ENCODE data around the gene TUB. TPM values are rescaled to one million over a fixed set of nuclear protein-coding genes. Genes with fewer than 3 reads are reported as not detected.

The TUB gene
- total RNA-seq, 1 donor from 2014 or later = 1.2 TPM

DNA sequence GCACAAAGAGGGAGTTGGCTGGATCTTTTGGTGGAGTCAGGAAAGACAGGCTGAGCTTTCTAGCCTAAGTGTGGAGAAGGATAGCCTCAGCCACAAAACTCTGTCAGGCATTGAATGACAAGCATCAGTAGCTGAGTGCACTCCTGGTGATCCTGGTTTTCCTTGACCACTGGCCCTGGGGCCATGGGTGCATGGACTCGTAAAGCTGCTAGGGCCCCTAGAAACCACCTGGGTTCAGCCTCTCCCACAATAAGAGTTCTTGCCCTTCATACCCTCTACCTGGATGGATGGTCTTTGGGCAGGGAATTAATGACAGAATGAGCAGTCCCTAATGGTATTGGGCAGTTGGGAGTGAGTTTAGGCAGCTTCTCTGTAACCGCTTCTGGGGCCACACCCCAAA, 22.9 kb downstream of the TUB start:
- ATAC-seq = no peak
- DNase-seq (ENCODE audit: low spot score) = no peak

DNA sequence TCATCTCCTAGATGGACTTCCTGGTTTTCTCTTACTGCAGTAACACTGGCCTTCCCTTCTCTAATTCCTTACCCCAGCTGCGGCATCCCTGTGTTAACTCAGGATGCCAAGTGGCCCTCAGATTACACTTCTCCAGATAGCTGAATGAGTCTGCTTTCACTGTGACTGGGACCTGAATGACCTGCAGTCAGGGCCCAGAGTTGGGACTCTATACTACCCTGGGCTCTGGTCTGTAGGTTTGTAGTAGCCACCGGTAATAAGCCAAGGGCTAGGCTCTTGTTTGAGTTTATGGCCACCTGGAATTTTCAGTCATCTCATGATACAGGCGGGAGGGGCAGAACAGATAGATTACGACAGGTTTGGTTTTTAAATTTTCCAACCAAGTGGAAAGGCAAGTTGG, 24.1 kb downstream of the TUB start:
- DNase-seq (ENCODE audit: low spot score) (no peak), ATAC-seq (no peak)

DNA sequence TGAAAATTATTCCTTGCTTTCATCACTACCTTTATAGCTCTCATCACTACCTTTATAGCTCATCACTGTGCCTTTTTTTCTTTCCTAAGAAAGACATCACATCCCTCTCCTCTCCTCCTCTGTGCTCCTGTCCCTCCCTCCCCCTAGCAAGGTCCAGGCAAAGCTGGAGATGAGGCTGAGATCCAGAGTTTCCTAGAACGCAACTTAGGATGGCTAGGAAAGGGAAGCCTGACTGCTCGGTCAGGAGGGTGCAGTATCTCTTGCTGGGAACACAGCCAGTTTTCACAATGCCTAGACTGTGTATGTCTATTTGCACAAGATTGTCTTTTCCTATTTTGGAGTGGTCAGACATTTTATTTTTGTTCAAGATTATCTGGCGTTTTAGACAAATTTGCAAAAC, 24.7 kb downstream of the TUB start:
- no peak for DNase-seq (ENCODE audit: low spot score)
- ATAC-seq = no peak

DNA sequence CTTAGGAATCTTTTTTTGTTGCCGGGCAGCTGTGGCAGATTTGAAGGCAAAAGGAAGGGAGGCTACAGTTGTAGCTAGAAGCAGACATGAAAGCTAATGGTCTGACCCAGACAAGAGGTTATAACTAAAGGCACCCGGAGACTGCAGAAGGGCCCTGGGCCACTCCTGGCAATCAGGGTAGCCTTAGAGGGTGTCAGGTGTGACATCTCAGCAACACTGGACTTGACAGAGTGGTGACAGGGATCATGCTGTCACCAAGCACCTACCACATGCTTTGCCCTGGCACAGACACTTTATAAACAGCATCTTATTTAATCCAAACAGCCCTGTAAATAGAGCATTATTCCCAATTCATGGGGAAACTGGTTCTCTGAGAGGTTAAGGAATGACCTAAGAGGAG, 25.7 kb downstream of the TUB start:
- ATAC-seq (no peak), DNase-seq (ENCODE audit: low spot score) (no peak)

DNA sequence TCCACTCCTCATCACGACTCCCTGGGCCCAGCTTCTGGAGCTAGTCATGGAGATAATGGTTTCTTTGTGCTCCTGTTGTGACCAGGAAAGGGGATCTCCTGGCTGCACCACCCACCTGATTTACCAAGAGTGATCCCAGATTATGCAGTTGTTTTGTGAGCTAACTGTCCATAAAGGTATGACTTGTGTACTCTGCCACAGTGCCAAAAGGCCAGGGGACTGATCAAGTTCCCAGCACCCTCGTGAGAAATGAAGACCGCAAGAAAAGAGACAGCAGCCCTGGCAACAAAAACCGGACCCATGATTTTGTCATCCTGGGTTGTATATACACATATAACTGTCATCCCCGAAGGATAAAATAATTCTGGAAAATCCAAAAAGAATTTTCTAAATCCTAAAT, 26.6 kb downstream of the TUB start:
- DNase-seq (ENCODE audit: low spot score) = no peak
- no peak for ATAC-seq

DNA sequence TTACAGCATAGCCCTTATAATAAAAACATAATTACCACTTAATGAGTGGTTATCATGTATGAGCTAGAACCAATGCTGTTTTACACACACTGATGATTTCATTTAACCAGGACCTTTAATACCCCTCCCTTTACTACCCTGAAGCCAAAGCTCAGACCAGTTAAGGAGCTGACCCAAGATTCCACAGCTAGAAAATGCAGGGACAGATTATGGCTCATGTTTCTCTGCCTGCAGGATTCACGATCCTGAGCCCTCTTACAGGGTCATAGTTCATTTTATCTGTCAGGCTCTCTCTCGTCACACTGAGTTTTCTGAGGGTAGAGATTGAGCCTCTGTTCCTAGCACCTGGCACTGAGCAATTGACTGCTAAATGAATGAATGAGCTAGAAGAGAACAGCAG, 27.4 kb downstream of the TUB start:
- DNase-seq (ENCODE audit: low spot score) (no peak), ATAC-seq (no peak)

DNA sequence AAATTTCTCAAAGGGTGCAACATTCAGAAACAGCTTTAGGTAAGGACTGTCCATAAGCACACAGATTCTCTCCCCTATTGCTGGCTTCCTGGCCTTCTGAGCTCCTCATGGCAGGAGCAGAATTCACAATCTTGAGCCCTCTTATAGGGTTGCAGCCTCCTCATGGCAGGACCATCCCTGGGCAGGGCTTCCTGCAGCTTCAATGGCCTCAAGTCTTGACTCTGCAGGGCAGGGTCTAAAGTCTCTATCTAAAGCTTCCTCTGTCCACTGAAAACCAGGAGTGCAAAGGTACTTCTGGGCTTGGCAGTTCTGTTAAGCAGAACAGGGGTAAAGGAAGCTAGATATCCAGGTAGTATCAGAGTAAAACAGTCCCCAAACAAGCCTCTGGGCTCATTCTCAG, 28.7 kb downstream of the TUB start:
- no peak for ATAC-seq
- DNase-seq (ENCODE audit: low spot score) = no peak

DNA sequence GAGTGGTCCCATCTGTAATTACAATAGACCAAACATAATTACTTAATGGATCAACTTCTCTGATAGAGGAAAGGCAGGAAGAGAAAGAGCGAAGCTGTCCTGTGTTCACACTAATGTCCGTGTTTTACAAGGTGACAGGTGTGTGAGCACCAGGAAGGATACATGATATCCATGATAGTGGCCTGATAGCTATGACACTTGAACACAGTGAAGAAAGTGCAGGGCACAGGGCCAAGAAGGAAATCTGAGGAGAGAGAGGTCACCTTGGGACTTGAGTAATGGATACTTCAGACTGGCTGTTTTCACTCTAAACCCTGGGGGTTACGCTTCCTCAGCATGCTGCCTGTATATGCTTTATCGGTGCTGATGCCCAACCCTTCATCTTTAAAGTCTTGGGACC, 29.4 kb downstream of the TUB start:
- DNase-seq (ENCODE audit: low spot score) (no peak), ATAC-seq (no peak)

DNA sequence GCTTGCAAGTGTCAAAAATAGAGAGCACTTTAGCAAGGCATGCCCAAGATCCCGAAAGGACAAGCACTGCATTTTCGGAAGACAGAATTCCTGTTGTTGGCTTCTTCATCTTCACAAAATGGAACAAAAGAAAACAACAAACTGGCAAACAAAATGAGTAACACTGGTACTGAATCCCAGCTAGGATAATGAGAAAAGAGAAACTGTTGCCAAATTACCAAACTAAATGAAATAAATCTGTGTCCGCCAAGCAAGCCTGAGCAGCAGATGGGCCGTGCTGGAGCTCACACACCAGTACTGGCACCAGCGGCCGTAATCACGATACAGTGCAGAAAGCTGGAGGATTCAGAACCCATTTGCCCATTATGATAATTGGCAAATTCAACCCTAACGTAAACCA, 30.6 kb downstream of the TUB start:
- DNase-seq (ENCODE audit: low spot score) = no peak
- ATAC-seq = no peak

DNA sequence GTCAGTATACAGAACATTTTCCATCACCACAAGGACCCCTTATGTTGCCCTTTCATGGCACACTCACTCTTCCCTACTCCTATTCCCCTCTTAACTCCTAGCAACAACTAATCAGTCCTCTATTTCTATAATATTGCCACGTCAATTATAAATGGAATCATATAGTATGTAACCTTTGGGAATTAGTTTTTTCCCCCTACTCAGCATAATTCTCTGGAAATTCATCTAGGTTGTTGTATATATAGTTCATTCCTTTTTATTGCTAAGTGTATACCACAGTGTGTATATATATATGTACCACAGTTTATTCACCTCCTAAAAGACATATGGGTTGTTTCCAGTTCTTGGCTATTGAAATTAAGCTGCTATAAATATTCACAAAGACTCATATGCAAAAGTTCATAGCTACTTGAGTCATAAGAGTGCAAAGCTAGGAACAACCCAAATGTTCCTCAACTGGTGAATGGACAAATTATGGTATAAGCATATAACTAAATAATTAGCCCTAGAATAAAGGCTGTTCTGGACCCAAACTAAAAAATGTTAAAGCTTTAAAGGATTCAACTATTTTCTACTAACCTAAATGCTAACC, 41.3 kb downstream of the TUB start:
- ATAC-seq = no peak
- DNase-seq (ENCODE audit: low spot score) = no peak

DNA sequence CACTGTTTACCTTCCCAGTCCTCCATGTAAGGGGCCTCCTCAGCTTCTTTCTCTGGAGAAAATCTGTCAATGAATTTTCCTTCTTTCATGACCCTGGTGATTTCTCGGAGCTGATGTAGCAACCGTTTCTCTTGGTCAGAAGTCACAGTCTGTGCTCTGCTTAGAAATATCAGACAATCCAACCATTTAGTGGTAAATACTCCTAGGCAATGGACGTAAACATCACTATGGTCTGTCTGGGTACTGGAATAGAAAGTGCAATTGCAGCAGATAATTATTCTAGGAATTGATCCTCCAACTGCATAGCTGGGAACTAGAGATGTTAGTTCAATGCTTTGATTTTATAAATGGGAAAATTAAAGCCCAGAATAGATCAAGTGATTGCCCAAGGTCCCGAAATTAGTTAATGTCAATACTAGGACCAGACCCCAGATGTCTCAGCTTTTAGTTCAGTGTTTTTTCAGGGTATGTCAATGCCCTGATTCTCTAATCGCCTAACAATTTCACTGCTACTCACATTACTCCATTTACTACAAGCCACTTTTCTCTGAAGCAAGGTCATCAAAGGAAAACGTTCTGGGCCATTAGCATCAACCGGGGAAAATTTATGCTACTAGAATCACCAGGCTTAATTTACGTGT, 45.8 kb downstream of the TUB start:
- ATAC-seq = no peak
- DNase-seq (ENCODE audit: low spot score) = no peak

DNA sequence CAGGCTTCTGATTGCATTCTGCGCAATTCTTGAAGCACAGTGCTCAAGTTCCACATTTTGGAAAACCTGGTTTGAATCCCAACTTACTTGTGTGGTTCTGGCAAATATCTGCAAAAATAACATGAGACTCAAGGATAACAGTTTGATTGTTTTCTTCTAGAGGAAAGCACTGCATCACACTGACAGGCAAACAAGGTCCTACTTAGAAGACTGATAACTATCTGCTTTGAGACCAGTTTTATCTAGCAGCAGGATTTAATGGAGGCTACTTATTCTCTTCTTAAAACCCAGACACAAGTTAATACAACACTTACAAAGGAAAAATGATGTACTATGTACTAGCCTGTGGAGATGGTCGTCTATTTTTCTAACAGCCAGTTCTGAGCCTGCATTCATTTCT, 46.4 kb downstream of the TUB start:
- no peak for DNase-seq (ENCODE audit: low spot score)

DNA sequence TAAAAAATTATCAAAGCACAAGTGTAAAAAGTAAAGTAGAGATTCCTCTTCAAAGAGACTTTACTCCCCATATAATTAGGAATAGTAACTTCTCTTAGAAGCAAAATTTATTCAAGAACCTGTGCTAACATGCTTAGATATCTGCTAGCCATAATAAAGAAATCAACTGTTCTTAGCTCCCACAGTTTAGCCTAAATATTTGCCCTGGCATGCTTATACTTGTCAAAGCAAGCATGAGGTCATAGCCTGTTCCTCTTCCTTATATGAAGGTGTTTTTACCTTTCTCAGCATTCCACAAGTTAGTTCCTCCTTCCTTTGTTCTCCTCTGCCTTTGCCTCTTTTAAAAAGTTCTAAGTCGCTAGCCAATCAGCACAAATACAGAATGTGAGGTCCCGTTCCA, 57.5 kb downstream of the TUB start:
- no peak for ATAC-seq
- DNase-seq (ENCODE audit: low spot score) = no peak

More for the DNA sequence above, 46.4 kb downstream of the TUB start:
- no peak for ATAC-seq

DNA sequence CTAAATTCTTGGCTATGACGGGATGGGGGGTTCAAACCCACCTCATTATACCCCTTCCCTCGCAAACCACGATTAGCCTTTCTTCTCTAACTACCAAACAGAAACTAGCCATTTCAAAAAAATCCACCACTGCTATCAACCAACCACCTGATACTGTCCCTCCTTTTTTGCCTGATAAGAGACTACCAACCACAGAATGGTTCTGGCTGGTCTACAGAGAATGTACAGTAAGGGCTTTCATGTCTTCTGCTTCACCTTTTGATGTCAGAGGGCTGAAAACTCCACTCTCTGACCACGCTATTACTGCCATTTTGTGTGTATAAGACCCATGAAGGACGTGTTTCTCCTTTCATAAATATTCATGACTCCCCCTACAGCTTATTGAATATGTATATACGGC, 68.7 kb downstream of the TUB start:
- DNase-seq (ENCODE audit: low spot score) (no peak), ATAC-seq (no peak)

Other genes with a start within 250 kb of the TUB start
- not detected for gene OR10A6, start 149.9 kb upstream of the TUB start, total RNA-seq
- gene OR10A3, start 139.5 kb upstream of the TUB start, total RNA-seq = not detected
- not detected for gene NLRP10, start 115.8 kb upstream of the TUB start, total RNA-seq
- gene EIF3F, start 93.9 kb upstream of the TUB start, total RNA-seq = 90.1 TPM
- gene RIC3, start 87.8 kb downstream of the TUB start, total RNA-seq = 3.4 TPM
- not detected for gene LMO1, start 182.7 kb downstream of the TUB start, total RNA-seq

All from left lobe of liver (tissue), 2 donors.